HG02588 (cell line): ENCODE data around the gene LARGE1.
"Not testable (repeated sequence)": the region's sequence is repeated elsewhere in the genome, so short reads cannot be mapped to it uniquely, and the experiment has no call there.

Experiments used
- ATAC-seq: cut with Tn5 transposase; IDR thresholded peaks from one replicate; pipeline ENCODE4 v1.9.1; 2021; ENCODE audit warnings: mild to moderate bottlenecking, moderate library complexity; ENCODE audit not compliant: unreplicated experiment

Gene LARGE1

GRCh38 chr22:33575041-33575440, 345.2 kb downstream of the LARGE1 start:
- no peak for ATAC-seq

DNA sequence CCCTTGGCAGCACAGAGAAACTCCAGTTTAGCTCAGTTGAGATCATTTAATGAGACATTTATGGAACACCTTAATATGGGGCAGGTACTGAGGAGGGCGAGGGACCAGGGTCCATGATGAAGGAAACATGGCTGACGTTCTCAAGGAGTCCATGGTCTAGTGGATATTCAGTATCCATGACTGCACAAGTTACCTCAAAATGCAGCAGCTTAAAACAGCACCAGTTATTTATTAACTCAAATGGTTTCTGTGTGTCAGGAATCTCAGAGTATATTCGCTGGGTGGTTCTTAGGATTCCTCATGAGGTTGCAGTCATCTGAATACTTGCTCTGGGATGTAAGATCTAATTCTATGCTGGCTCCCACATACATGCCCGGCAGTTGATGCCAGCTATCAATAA, 346.8 kb downstream of the LARGE1 start:
- no peak for ATAC-seq

GRCh38 chr22:33572086-33572485, 348.2 kb downstream of the LARGE1 start:
- no peak for ATAC-seq

GRCh38 chr22:33570110-33570509, 350.2 kb downstream of the LARGE1 start:
- ATAC-seq, result no peak

DNA sequence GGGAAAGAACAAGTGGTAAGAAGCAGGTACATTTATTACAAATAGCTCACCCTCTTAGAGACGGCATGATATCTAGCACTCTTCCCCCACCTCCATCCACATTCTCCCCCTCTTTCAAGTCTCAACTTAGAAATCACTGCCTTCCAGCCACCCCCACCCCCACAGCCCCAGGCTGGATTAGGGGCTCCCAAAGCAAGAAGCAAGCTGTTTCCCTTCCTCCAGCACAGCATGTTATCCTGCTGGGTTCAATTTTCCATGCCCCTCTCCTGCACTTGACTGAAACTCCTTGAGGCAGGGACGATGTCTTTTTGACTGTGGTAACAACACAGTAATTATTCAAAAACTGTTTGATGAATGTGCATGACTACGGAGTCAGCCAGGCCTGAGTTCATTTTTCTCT, 350.7 kb downstream of the LARGE1 start:
- ATAC-seq, result no peak

- ATAC-seq, result no peak
Measured at GRCh38 chr22:33569018-33569417, 351.3 kb downstream of the LARGE1 start.

GRCh38 chr22:33566495-33566894, 353.8 kb downstream of the LARGE1 start:
- ATAC-seq, result not testable (repeated sequence)

DNA sequence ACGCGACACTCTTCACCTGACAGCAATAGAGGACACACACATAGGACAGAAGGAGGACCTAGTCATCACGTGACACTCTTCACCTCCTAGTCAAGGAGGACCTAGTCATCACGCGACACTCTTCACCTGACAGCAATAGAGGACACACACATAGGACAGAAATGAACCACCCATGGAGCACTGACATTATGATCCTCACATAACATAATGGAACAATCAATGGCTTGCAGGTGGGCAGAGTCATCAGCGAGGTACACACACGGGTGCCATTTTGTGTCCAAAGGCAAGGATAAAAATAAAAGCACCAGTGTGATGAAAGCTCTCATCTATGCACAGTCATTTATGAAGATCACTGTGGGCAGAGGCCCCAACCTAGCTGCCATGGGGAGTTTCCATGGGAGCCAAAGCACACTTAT, 354.7 kb downstream of the LARGE1 start:
- ATAC-seq, result no peak

GRCh38 chr22:33564683-33565082, 355.6 kb downstream of the LARGE1 start:
- no peak for ATAC-seq

DNA sequence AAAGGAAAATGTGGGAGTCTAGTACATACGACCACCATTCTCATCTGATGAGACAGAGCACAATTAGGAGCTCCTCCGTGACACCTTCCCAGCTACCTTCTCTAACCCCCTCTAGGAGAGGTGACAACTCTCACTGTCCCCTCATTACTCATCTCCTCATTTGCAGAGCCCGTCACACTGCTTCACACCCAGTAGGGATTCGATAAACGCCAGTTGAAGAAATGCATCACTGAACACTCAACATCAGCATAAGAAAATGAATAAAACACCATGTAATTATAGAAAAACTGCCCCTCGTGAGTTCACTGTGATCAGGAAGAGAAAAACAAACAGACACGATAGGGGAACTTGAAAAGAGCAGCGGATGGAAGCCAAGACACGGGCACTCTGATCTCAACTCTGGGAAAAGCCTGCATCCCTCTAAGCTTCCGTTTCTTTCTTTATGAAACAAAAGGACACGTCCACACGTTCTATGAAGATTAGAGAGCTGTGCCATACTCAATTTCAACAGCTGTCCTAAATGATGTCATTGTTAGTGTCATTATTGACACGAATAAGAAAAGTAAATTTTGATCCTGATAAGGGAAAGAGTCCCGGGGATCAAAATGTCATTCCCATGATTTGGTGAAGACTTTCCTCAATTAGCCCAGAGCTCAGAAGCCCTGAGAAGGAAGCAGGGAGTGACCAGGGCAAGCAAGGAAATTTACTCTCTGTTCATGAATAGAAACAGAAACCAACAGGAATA, 356.9 kb downstream of the LARGE1 start:
- ATAC-seq, result no peak

- no peak for ATAC-seq
Measured at GRCh38 chr22:33562501-33562900, 357.8 kb downstream of the LARGE1 start.

DNA sequence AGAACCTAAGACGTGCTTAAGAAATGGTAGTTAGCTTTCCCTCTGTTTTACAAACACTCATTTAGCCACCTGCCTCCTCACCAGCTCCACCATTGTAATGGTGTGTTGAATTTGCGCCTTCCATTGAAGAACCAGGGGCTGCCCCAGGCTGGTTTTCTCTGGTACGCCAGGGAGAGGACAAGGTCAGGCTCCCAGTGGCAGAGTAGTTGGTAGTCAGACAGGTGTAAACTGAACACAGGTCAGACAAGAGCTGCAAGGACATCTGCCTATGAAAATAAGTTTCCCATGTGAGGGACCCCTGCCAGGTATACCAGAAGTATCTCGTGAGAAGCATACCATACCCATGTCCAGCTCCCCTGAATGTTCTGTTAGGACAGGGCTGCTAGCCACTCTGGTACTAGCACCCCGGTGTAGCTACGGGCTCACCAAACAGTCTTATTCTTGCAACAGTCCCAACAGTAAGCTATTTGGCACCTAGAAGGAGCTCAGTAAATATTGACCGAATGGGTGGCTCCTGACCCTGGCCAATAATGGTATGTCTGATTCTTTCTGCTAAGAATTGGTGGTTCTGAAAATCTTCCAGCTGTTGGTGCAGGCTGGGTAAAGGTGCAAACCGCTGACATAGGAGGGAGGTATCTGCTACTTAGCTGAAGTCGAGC, 359.0 kb downstream of the LARGE1 start:
- no peak for ATAC-seq

- no peak for ATAC-seq
Measured at GRCh38 chr22:33557836-33558235, 362.4 kb downstream of the LARGE1 start.

- no peak for ATAC-seq
Measured at GRCh38 chr22:33555814-33556522, 364.3 kb downstream of the LARGE1 start.

- ATAC-seq, result no peak
Measured at GRCh38 chr22:33553493-33553892, 366.8 kb downstream of the LARGE1 start.

GRCh38 chr22:33544707-33545106, 375.6 kb downstream of the LARGE1 start:
- no peak for ATAC-seq

DNA sequence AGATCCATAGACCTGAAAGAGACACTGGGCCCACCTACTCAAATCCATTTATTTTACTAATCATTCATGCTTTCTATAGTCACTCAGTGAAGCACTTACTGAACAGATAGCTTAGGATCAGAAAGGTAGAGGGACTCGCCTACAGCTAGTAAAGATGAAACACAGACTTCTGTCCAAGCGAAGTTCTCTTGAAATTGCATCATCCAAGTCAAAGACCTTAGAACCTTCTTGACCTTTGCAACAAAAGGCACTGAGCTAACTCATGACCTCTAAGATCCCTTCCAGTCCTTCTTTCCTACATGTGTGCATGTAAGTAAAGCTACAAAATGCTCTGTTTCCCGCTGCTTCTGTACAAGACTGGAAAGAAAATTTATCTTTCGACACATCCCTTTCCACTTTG, 377.6 kb downstream of the LARGE1 start:
- no peak for ATAC-seq

- no peak for ATAC-seq
Measured at GRCh38 chr22:33542153-33542552, 378.1 kb downstream of the LARGE1 start.

- ATAC-seq, result no peak
Measured at GRCh38 chr22:33539902-33540751, 380.1 kb downstream of the LARGE1 start.

GRCh38 chr22:33539202-33539901, 380.9 kb downstream of the LARGE1 start:
- no peak for ATAC-seq
